Putamen (tissue), 1 donor: ENCODE results near the gene SLC35D1.
A peak's percentile ranks its signal among the peaks of the same experiment; 100 is the strongest.
"Not testable (repeated sequence)": the region's sequence is repeated elsewhere in the genome, so short reads cannot be mapped to it uniquely, and the experiment has no call there.

Source experiments
- DNase-seq: peaks from one replicate; pipeline ENCODE4 v3.0.0-alpha.2; 2016; ENCODE audit warnings: low spot score

Gene SLC35D1

GRCh38 chr1:66985835-66986234 is 68.1 kb downstream of the SLC35D1 start:
- DNase-seq = no peak

DNA sequence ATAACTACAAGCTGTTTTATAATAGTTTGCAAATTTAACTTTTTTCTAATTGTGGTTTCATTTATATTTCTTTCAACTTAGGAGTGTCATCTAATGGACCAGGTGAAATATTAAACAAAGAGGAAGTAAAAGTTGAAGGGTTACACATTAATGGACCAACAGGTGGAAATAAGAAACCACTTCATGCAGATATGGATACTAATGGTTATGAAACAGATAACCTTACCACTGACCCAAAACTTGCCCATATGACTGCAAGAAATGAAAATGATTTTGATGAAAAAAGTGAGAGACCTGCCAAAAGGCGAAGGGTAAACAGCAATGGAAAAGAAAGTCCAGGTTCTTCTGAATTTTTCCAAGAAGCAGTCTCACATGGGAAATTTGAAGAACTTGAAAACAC is 69.5 kb downstream of the SLC35D1 start:
- DNase-seq = no peak

- no peak for DNase-seq
These were observed 71.2 kb downstream of the SLC35D1 start for GRCh38 chr1:66982561-66983260.

DNA sequence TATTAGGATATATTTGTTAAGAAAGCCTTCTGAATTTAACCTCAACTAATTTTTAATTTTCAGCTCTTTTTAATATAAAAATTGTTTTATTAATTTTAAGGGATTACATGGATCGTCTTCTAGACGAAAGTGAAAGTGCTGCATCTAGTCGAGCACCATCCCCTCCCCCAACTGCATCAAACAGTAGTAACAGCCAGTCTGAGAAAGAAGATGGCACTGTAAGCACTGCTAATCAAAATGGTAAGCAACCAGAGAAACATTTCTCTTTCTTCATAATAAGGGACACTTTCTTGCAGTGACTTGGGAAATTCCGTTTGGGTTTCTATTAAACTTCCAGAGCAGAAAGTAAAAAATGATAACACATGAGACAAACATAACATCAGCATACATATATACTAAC is 72.3 kb downstream of the SLC35D1 start:
- peak; percentile 54 for DNase-seq

GRCh38 chr1:66980745-66981367 is 73.1 kb downstream of the SLC35D1 start:
- no peak for DNase-seq

GRCh38 chr1:66979621-66980020 is 74.3 kb downstream of the SLC35D1 start:
- DNase-seq = not testable (repeated sequence)

DNA sequence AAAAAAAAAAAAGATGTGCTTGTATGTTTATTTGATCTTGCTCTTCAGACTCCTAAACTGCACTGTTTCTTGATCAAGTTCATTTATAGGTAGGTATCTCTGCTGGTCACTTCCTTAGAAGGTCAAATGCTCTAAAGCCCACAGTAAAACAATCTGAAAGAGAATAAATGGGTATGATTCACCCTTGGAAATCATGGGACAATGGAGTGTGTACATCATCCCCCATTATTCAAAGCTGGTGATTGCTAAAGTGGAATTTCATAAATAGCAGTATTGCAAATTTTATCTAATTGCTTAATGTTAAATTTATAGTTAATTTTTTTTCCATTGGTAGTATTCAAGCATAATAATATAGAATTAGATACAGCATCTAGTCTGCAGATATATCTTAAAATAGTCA is 75.7 kb downstream of the SLC35D1 start:
- no peak for DNase-seq

DNA sequence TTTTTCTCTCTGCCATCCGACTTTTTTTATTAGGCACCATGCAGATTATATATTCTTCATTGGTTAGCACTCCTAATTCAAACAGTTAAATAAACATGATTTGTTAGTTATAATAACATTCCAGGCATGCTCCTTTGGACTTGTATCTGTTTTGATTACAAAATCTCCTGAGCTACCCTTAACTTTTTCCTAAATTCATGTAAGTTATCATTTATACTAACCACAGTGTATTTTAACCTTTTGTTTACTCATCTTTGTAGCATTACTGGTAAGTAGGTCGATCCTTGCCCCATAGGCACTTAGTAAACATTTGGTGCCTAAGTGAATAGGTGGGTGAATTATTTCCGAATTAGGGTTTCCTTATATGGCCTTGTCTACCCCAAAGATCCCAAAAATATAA is 85.4 kb downstream of the SLC35D1 start:
- no peak for DNase-seq

DNA sequence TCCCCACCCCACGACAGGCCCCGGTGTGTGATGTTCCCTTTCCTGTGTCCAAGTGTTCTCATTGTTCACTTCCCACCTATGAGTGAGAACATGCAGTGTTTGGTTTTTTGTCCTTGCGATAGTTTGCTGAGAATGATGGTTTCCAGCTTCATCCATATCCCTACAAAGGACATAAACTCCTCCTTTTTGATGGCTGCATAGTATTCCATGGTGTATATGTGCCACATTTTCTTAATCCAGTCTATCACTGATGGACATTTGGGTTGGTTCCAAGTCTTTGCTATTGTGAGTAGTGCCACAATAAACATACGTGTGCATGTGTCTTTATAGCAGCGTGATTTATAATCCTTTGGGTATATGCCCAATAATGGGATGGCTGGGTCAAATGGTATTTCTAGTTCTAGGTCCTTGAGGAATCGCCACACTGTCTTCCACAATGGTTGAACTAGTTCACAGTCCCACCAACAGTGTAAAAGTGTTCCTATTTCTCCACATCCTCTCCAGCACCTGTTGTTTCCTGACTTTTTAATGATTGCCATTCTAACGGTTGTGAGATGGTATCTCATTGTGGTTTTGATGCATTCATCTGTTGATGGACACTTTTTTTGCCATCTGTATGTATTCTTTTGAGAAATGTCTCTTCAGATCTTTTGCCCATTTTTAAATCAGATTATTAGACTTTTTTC is 87.6 kb downstream of the SLC35D1 start:
- not testable (repeated sequence) for DNase-seq

DNA sequence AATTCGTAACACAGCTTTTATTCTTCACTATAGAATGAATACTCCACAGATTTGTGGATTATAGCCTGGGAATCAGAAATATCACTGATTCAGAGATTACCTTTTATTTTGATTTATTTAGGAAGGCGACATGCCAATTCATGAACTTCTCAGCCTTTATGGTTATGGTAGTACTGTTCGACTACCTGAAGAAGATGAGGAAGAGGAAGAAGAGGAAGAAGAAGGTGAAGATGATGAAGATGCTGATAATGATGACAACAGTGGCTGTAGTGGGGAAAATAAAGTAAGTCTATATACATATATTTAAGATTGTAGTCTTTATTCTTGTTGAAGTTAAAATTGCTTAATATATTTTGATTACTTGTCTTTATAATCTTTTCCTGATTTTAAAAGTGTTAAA is 96.0 kb downstream of the SLC35D1 start:
- DNase-seq = no peak

DNA sequence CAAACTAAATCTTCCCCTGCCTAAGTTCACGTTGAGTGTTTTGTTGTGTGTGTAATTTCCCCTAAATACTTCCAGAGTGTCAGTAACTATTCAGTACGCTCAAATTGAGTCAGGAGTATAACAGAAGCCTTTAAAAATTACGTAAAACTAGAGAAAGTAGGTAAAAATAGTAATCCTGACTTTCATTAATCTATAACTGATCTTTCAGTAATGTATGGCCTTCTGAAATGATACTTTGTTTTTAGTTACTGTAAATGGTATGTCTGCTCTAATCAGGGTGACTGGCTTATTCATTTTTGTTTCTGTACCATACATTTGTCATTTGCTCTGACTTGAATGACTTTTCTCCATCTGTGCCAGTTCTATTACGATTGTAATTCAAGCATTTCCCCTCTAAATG is 99.7 kb downstream of the SLC35D1 start:
- no peak for DNase-seq

GRCh38 chr1:66951513-66951912 is 102.4 kb downstream of the SLC35D1 start:
- DNase-seq = no peak
